ENCODE measurements around the gene SLC3A2.
"Not testable (repeated sequence)": the region's sequence is repeated elsewhere in the genome, so short reads cannot be mapped to it uniquely, and the experiment has no call there.

Gene SLC3A2

GRCh38 chr11:62839050-62839945 lies 41.4 kb upstream of the SLC3A2 start, which contains the start of gene WDR74:
TSS of gene WDR74 (minus strand) at chr11:62839590. CDS start at chr11:62839570, 20 bp downstream.
- no peak within 1 kb of the TSS for H2BK120ac ChIP-seq (ENCODE audit: low read depth, low read length)
- H3K56ac ChIP-seq (ENCODE audit: low read length) = peak within 1 kb of the TSS; percentile 100
- peak within 1 kb of the TSS; percentile 93 for H2AK5ac ChIP-seq (ENCODE audit: low read length)
- no peaks in the 10 kb centered on the region for H3K27me3 ChIP-seq (ENCODE audit: insufficient read depth, low read length, poor library complexity)
- H4K8ac ChIP-seq (ENCODE audit: low read depth, low read length) = peak within 1 kb of the TSS; percentile 91
- peak within 1 kb of the TSS; percentile 78 for H3K4ac ChIP-seq (ENCODE audit: low read depth, low read length)
- peak within 1 kb of the TSS; percentile 100 for H3K4me3 ChIP-seq (ENCODE audit: low read length)
- peak within 1 kb of the TSS; percentile 21 for H4K5ac ChIP-seq (ENCODE audit: low read length)
- no peak within 1 kb of the TSS for H2BK15ac ChIP-seq (replicated peaks; ENCODE audit: low read depth)
- peaks cover 17% of the 10 kb centered on the region for H3K79me2 ChIP-seq (ENCODE audit: control insufficient read depth, insufficient read depth, low read length)
- H3K4me1 ChIP-seq (ENCODE audit: control insufficient read depth, low read depth, low read length) = peaks cover 2% of the 10 kb centered on the region
- peak within 1 kb of the TSS; percentile 93 for H3K4me2 ChIP-seq (ENCODE audit: low read length)
- H3K18ac ChIP-seq (ENCODE audit: low read length) = peak within 1 kb of the TSS; percentile 82
- peak within 1 kb of the TSS; percentile 99 for H3K9ac ChIP-seq (ENCODE audit: low read length)
- peaks cover 13% of the 10 kb centered on the region for H3K79me1 ChIP-seq (ENCODE audit: low read length)
- H3K36me3 ChIP-seq (ENCODE audit: control insufficient read depth, insufficient read depth, low read length) = peaks cover 2% of the 10 kb centered on the region
- DNase-seq = peak; percentile 95
- WGBS (ENCODE audit: extremely low coverage, insufficient coverage, low lambda C conversion rate) = no CpG with 5 or more reads among the region's 62 CpGs
- peak within 1 kb of the TSS; percentile 76 for H2BK5ac ChIP-seq (ENCODE audit: low read length)
- H3K27ac ChIP-seq (ENCODE audit: low read depth, low read length) = peak within 1 kb of the TSS; percentile 82
- peak within 1 kb of the TSS; percentile 85 for H3K23ac ChIP-seq (ENCODE audit: low read length)

GRCh38 chr11:62840721-62841360 lies 39.9 kb upstream of the SLC3A2 start:
- Histone ChIP-seq H3K56ac (ENCODE audit: low read length) (peak overlapping the region; percentile 90), H3K79me2 (ENCODE audit: control insufficient read depth, insufficient read depth, low read length) (peaks cover 15% of the 10 kb centered on the region), H3K4me2 (ENCODE audit: low read length) (peak overlapping the region; percentile 68), H3K27ac (ENCODE audit: low read depth, low read length) (peak overlapping the region; percentile 82), H3K9ac (ENCODE audit: low read length) (peak overlapping the region; percentile 85), H2BK5ac (ENCODE audit: low read length) (peak overlapping the region; percentile 76), H3K18ac (ENCODE audit: low read length) (peak overlapping the region; percentile 82)
- not testable (repeated sequence) for H3K4me1 ChIP-seq (ENCODE audit: control insufficient read depth, low read depth, low read length); H3K4ac ChIP-seq (ENCODE audit: low read depth, low read length); H2BK15ac ChIP-seq (replicated peaks; ENCODE audit: low read depth); H2AK5ac ChIP-seq (ENCODE audit: low read length); H3K27me3 ChIP-seq (ENCODE audit: insufficient read depth, low read length, poor library complexity); H3K79me1 ChIP-seq (ENCODE audit: low read length); H3K36me3 ChIP-seq (ENCODE audit: control insufficient read depth, insufficient read depth, low read length); H4K5ac ChIP-seq (ENCODE audit: low read length); H4K8ac ChIP-seq (ENCODE audit: low read depth, low read length); H2BK120ac ChIP-seq (ENCODE audit: low read depth, low read length); H3K23ac ChIP-seq (ENCODE audit: low read length); H3K4me3 ChIP-seq (ENCODE audit: low read length)
- no CpG with 5 or more reads among the region's 41 CpGs for WGBS (ENCODE audit: extremely low coverage, insufficient coverage, low lambda C conversion rate)
- peak; percentile 98 for DNase-seq

GRCh38 chr11:62841361-62842170 lies 39.1 kb upstream of the SLC3A2 start:
- Histone ChIP-seq H3K79me2 (ENCODE audit: control insufficient read depth, insufficient read depth, low read length) (peaks cover 15% of the 10 kb centered on the region), H3K79me1 (ENCODE audit: low read length) (peaks cover 8% of the 10 kb centered on the region), H3K4me3 (ENCODE audit: low read length) (no peak overlapping the region), H3K56ac (ENCODE audit: low read length) (peak overlapping the region; percentile 92), H2BK15ac (replicated peaks; ENCODE audit: low read depth) (no peak overlapping the region), H3K27me3 (ENCODE audit: insufficient read depth, low read length, poor library complexity) (no peaks in the 10 kb centered on the region), H2AK5ac (ENCODE audit: low read length) (no peak overlapping the region), H4K8ac (ENCODE audit: low read depth, low read length) (no peak overlapping the region), H3K9ac (ENCODE audit: low read length) (peak overlapping the region; percentile 81), H3K36me3 (ENCODE audit: control insufficient read depth, insufficient read depth, low read length) (no peaks in the 10 kb centered on the region), H2BK120ac (ENCODE audit: low read depth, low read length) (no peak overlapping the region), H2BK5ac (ENCODE audit: low read length) (peak overlapping the region; percentile 51), H3K4me2 (ENCODE audit: low read length) (peak overlapping the region; percentile 61), H4K5ac (ENCODE audit: low read length) (no peak overlapping the region), H3K27ac (ENCODE audit: low read depth, low read length) (peak overlapping the region; percentile 93), H3K4me1 (ENCODE audit: control insufficient read depth, low read depth, low read length) (peaks cover 2% of the 10 kb centered on the region), H3K4ac (ENCODE audit: low read depth, low read length) (peak overlapping the region; percentile 74), H3K23ac (ENCODE audit: low read length) (no peak overlapping the region), H3K18ac (ENCODE audit: low read length) (peak overlapping the region; percentile 51)
- WGBS (ENCODE audit: extremely low coverage, insufficient coverage, low lambda C conversion rate) = 100% methylated on average over 3 of the region's 33 CpGs
- peak; percentile 100 for DNase-seq

GRCh38 chr11:62842171-62842741 lies 38.4 kb upstream of the SLC3A2 start:
- Histone ChIP-seq H3K56ac (ENCODE audit: low read length) (peak overlapping the region; percentile 92), H3K79me2 (ENCODE audit: control insufficient read depth, insufficient read depth, low read length) (peaks cover 15% of the 10 kb centered on the region), H3K4me2 (ENCODE audit: low read length) (peak overlapping the region; percentile 61), H3K18ac (ENCODE audit: low read length) (peak overlapping the region; percentile 51), H3K4me3 (ENCODE audit: low read length) (no peak overlapping the region), H3K9ac (ENCODE audit: low read length) (peak overlapping the region; percentile 81), H3K36me3 (ENCODE audit: control insufficient read depth, insufficient read depth, low read length) (no peaks in the 10 kb centered on the region), H2BK5ac (ENCODE audit: low read length) (peak overlapping the region; percentile 54), H2BK15ac (replicated peaks; ENCODE audit: low read depth) (no peak overlapping the region), H3K79me1 (ENCODE audit: low read length) (peaks cover 8% of the 10 kb centered on the region), H3K27me3 (ENCODE audit: insufficient read depth, low read length, poor library complexity) (no peaks in the 10 kb centered on the region), H3K23ac (ENCODE audit: low read length) (no peak overlapping the region), H3K27ac (ENCODE audit: low read depth, low read length) (peak overlapping the region; percentile 93), H4K5ac (ENCODE audit: low read length) (peak overlapping the region; percentile 5), H3K4me1 (ENCODE audit: control insufficient read depth, low read depth, low read length) (peaks cover 2% of the 10 kb centered on the region), H4K8ac (ENCODE audit: low read depth, low read length) (no peak overlapping the region), H2AK5ac (ENCODE audit: low read length) (no peak overlapping the region), H2BK120ac (ENCODE audit: low read depth, low read length) (peak overlapping the region; percentile 31), H3K4ac (ENCODE audit: low read depth, low read length) (peak overlapping the region; percentile 74)
- DNase-seq = no peak
- WGBS (ENCODE audit: extremely low coverage, insufficient coverage, low lambda C conversion rate) = no CpG with 5 or more reads among the region's 30 CpGs

- H3K4ac ChIP-seq (ENCODE audit: low read depth, low read length); H2BK120ac ChIP-seq (ENCODE audit: low read depth, low read length); H3K27me3 ChIP-seq (ENCODE audit: insufficient read depth, low read length, poor library complexity); H3K36me3 ChIP-seq (ENCODE audit: control insufficient read depth, insufficient read depth, low read length); H4K8ac ChIP-seq (ENCODE audit: low read depth, low read length); H3K79me2 ChIP-seq (ENCODE audit: control insufficient read depth, insufficient read depth, low read length); H4K5ac ChIP-seq (ENCODE audit: low read length); H3K79me1 ChIP-seq (ENCODE audit: low read length); H3K4me3 ChIP-seq (ENCODE audit: low read length); H3K23ac ChIP-seq (ENCODE audit: low read length); H2BK15ac ChIP-seq (replicated peaks; ENCODE audit: low read depth); H2BK5ac ChIP-seq (ENCODE audit: low read length); H3K4me1 ChIP-seq (ENCODE audit: control insufficient read depth, low read depth, low read length); H2AK5ac ChIP-seq (ENCODE audit: low read length); DNase-seq; H3K4me2 ChIP-seq (ENCODE audit: low read length): not testable (repeated sequence)
- Histone ChIP-seq H3K27ac (ENCODE audit: low read depth, low read length) (peak overlapping the region; percentile 93), H3K18ac (ENCODE audit: low read length) (peak overlapping the region; percentile 51), H3K9ac (ENCODE audit: low read length) (peak overlapping the region; percentile 81), H3K56ac (ENCODE audit: low read length) (peak overlapping the region; percentile 92)
- no CpG with 5 or more reads among the region's 9 CpGs for WGBS (ENCODE audit: extremely low coverage, insufficient coverage, low lambda C conversion rate)
These were observed 37.8 kb upstream of the SLC3A2 start for GRCh38 chr11:62842891-62843290.
